HG02642 (cell line): ENCODE results near the gene TMEM250.

ENCODE experiments used
- ATAC-seq: cut with Tn5 transposase; IDR thresholded peaks from one replicate; pipeline ENCODE4 v1.9.1; 2021; ENCODE audit warnings: mild to moderate bottlenecking; ENCODE audit not compliant: unreplicated experiment, poor library complexity

The TMEM250 gene

DNA sequence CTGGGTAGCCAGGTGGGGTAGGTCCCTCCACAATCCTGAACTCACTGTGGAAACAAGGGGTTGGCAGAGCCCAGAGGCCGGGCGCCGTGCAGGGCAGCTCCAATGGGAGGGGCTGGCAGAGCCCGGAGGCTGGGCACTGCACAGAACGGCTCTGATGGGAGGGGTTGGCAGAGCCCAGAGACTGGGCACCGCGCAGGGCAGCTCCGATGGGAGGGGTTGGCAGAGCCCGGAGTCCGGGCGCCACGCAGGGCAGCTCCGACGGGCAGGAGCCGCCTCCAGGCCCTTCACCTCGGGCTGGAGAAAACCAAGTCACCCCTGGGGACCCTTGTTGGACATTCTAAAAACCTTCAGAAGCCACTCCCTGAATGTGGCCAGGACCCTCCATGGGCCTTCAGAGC, 32.9 kb downstream of the TMEM250 start:
- ATAC-seq: no peak

- ATAC-seq: no peak
Observed at GRCh38 chr9:136084063-136084944, 34.4 kb downstream of the TMEM250 start.

DNA sequence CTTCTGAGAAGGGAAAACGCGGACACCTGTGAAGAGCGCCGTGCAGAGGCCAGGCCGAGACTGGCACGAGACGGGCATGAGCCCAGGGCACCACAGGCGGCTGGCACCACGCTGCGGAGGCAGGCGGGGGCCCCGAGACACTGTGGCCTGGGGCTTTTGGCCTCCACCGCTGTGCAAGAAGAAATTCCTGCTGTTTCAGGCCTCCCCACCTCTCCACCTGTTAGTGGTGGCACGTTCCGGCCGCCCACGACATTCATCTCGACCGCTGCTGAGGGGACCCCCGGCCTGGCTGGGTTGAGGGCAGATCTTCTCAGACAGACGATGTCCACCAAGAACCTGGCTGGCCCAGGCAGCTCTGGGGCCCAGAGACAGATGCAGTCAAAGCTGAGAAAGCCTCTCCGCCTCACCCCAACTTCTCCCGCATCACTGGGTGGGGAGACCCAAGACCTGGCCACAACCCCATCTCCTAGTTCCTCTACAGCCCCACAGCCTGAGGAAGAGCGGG, 35.1 kb downstream of the TMEM250 start:
- ATAC-seq: no peak

DNA sequence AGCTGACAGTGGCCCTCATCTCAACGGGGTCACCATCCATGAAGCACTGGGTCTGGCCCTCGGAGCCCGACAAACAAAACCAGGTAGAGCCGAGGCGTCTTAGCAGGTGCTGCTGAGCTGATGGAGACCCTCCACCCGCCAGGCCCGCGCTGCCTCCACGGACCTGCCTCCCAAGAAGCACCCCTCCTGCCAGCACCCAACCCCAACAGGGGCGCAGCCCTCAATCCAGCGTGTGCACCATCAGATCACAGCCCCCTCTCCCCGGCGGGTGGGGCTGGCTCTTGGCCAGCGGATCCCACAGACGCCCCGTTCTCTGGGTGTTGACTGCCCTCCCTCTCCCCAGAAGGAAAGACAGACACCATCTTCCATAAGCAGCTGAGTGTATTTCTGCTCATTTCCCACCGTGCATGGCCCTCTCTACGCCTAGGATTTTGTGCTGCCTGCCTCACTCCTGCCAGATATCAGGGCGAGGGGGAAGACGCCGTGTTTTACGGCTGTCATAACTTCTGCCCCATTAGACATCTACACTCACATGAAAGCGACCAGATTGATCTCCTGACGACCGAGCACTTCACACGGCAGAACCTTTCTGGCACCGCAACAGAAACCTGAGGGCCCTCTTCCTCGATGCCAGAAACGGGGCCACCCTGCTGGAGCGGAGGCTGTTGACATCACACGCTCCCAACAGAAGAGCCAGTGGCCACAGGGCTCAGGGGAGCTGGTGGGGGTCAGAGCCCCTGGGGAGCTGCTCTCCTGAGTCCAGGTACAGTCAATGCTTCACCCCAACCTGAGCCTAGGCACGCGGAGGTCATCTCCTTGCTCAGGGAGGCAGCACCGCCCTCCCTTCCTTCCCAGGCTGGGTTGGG, 35.9 kb downstream of the TMEM250 start:
- no peak for ATAC-seq

DNA sequence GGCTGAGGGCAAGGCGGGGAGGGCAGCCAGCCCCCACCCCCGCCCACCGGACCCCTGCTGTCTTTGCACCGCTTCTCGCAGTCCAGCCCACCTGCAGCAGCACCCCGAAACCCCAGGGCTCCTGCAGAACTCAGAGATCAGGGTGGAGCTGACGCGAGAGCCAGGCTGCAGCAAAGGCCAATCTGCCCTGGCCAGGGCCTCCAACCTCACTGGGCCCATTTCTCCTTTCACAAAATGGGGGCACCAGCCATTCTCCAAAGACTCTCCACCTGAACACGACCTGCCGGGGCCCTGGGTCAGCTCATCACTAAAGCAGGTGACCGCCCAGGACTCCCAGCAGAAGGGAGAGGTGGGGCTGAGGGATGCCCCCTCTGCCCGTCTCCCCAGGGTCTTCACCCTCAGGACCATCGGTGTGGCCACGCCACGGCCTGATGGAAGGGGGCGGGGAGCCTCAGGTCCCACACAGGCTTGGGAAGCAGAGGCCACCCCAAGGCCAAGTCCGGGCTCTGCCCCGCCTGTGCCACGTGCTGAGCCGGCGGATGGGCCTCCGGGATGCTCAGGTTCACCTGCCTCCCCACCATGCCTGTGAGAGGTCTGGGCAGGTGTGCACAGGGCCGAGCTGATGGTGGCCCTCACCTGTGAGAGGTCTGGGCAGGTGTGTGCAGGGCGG, 36.7 kb downstream of the TMEM250 start:
- no peak for ATAC-seq

DNA sequence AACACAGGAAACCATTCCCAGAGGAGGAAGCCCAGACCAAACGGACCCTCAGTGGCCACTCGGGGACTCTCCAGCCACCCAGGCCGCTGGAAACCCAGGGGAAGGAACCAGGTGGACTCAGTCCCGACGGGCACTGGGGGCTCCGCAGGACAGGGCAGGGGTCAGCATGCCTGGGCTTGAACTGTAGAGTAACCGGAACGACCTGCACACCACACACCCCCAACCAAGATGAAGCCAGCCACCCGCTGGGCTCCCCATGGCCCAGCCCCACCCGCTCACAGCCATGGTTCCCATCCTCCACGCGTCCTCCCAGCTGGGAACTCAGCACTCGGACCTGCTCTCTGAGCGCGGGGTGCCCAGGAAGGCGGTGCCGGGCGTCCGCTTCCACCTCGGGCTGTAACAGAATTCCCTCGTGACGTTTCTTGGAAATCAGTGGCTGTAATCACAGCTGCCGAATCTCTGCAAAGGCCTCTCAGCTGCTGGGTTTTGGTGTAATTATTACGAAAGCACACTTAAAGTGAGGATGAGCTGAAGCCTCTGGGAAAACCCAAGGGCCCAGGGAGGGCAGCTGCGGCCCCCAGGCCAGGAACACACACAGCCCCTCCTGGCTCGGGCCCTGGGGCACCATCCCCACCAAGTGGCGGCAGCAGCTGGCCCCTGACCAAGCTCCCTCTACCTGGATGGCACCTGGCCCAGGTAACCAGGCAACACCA, 37.4 kb downstream of the TMEM250 start:
- ATAC-seq: no peak

- no peak for ATAC-seq
Observed at GRCh38 chr9:136080716-136081112, 38.0 kb downstream of the TMEM250 start.

- ATAC-seq: no peak
Observed at GRCh38 chr9:136079916-136080246, 38.8 kb downstream of the TMEM250 start.

- ATAC-seq: no peak
Observed at GRCh38 chr9:136079211-136079915, 39.3 kb downstream of the TMEM250 start.

DNA sequence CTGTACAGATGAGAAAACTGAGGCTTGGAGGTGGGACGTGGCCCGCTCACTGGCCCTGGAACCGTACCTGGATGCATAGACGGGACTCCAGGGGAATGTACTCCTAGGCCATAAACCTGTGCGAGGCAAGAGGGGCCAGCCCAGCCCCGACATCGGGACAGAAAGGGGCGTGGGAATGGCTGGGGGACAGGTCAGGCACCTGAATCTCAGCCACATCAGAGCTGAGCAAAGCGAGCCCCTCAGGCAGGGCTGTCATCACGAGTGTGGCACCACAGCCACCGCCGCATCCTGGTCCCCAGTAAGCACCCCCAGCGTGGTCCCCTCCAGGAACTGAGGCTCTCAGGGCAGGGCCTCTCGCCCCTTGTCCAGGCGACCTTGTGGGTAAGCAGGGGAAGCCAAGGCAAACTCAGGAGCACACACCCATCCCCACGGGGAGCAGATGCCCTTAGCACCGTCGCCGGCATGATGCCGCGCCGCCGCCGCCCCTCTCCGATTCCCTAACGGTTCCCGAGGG, 40.1 kb downstream of the TMEM250 start:
- ATAC-seq: no peak

DNA sequence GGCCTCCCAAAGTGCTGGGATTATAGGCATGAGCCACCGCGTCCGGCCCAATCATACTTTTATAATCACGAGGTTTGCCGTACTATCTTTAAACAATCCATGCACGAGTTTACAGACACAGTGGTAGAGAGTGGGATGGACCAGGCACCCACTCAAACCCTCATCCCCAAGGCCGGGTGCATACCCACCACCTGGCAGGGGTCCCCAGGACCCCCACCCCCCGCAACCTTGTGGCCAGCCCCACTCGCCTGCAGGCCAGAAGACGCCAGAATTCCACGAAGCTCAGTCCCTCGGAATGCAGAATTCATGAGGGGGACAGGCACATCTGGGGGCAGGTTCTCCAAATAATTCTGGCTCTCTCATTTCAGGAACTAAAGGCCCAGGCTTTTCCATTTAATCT, 40.7 kb downstream of the TMEM250 start:
- ATAC-seq: no peak

- ATAC-seq: no peak
Observed at GRCh38 chr9:136077491-136077890, 41.2 kb downstream of the TMEM250 start.

DNA sequence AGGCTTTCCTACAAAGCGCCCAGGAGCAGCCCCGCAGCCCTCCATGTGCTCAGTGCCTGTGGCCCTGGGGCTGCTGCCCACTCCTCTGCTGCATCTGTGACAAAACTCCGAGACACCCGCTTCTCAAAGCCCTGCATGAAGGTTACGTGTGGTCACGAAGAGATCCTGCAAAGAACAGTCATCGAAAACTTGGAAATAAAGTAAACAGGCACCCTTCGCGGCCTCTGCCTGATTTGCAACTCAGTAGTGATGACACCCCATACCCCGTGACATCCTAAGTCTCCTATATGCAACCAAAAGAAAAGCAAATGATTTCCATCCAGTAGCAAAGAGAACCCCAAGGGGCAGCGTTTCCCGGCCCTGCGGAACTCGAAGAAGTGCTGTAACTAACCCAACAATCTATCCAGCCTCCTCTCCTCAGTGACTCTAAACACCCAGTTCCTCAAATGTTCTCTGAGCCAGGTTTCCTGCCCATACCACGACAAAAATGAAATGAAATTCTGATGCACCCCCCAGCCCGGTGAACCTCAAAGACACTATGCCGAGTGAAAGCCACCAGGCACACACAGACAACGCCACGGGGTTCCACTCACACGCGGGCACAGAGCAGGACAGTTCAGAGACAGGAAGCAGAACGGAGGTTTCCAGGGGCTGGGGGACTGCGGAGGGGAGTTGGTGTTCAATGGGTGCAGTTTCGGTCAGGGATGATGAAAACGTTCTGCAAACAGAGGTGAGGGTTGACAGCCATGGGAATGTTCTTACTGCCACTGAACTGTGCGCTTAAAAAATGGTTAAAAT, 42.6 kb downstream of the TMEM250 start:
- no peak for ATAC-seq

DNA sequence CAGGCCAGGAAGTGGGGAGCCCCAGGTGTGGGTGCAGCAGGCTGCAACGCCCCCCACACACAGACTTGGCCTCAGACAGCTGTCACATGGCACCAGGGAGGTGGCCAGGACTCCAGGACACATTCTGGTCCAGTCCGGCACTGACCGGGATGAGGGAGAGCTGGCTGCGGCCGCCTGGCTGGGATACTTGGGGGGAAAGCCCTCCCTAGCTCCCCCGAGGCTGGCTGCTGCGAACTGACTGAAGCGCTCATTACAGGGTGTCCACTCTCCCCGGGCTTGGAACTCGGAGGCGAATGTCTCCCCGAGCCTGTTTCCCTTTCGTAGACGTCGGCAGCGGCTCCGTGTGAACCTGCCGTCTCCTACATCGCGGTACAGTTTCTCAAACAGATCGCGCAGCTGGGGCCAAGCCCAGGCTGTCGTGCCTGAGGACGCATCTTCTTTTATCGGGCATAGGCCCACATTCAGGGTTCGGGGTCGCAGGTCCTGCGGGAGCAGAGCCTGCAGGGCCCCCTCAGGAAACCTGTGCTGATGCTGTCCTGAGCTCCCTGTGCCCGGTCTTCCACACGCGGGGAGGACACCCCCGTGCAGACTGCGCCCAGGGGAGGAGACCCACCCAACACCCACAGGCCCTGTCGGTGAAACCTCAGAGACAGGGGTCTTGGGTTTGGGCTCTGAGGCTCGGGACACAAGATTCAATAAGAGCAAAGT, 43.4 kb downstream of the TMEM250 start:
- ATAC-seq: no peak

GRCh38 chr9:136074706-136075105, 44.0 kb downstream of the TMEM250 start:
- ATAC-seq: no peak
